Stimulated activated CD4-positive, alpha-beta T cell treated with anti-CD3 and anti-CD28 coated beads, Interleukin-4, amount 100 ng/mL, for 48 hours (primary cell): ENCODE results near the gene ICA1.

Experiments used
- DNase-seq, 2 donors: peaks; one replicate each; pipeline ENCODE4 v3.0.0-alpha.2; 2020; ENCODE audit warnings: low read depth in 2 of 2

The ICA1 gene

DNA sequence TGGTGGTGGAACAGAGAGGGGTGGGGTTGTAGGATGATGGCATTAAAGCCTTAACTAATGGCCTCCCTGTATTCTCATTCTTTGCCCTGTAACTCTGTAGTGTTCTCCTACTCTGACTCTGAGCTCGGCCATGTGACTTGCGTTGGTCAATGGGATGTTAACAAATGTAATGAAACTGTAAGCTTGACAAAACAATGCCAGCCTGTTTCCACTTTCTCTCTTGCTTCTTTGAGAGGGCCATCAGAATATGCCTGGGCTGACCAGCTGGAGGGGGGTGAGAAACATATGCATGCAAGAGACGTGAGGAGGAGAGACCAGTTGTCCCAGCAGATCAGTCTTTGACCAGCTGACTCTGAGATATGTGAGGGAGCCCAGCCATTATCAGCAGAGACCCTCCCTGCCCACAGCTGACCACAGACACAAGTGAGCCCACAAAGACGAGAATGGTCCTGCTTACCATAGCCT, 100.6 kb downstream of the ICA1 start:
- no peak for DNase-seq

DNA sequence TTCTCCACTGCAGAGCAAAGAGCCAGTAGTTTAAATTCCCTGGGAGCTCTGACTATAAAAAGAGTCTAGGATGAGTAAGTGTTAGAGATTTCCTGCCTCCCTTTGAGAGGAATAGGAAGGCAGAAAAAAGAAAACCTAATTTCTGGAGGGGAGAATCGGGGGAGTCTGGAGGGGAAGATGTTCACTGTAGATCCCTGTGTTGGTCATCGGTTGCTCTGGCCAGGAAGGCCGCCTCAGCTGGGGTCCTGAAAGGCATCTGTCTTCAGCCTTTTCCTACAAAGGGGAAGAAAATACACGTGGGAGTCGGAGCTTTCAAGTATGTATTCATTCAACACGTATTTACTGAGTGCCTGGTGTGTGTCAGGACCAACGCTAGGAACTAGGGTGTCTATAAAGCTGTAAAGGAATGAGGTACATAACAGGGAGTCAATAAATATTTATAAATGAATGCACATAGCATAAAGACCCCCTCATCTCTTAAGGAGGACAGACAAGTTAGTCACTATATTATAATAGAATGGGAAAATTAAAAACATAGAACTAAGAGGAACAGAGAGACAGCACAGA, 101.1 kb downstream of the ICA1 start:
- no peak for DNase-seq

DNA sequence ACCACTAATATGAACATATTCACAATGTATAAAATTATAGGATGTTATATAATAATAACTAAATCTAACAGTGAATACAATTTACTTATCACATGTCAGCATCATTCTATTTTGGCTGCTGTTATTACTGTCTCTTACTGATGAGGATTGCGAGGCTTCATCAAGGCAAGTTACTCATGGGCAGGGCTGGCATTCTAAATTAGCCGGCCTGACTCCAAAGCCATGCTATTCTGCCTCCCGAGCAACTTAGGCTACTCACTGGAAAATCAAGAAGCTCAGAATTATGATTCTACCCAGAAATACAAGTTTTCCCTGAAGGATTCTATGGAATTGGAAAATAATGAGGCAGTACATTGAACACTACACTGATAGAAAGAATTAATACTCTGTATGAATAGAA, 101.7 kb downstream of the ICA1 start:
- no peak for DNase-seq

DNA sequence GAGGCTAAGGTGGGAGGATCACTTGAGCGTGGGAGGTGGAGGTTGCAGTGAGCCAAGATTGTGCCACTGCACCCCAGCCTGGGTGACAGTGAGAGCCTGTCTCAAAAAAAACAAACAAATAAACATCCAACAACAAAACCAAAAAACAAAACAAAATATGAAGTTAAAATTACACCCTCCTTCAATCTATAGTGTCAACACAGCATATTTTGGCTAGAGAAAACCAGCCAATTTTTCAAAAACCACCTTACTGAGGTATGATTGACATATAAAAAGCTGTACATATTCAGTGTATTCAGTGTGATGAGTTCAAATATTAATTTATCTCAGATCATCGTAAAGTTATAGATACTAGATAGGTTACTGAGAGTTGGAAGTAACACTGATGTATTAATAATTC, 102.4 kb downstream of the ICA1 start:
- no peak for DNase-seq

DNA sequence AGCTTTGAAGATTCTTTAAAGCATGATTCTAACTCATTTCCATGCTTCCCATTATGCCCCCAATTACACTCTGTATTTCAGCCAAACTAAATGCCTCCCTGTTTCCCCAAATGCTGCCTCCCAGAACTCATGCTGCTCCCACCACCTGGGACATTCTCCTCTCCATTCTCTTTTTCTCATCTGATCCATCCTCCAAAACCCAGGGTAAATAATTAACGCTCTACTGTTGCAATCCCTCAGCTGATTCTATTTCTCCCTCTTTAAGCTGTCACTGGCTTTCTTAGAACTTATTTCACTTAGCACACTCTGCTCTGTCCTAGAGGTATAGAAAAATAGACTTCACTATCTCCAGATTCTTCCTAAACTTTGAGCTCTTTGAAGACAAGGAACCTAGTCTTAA, 104.7 kb downstream of the ICA1 start:
- no peak for DNase-seq

DNA sequence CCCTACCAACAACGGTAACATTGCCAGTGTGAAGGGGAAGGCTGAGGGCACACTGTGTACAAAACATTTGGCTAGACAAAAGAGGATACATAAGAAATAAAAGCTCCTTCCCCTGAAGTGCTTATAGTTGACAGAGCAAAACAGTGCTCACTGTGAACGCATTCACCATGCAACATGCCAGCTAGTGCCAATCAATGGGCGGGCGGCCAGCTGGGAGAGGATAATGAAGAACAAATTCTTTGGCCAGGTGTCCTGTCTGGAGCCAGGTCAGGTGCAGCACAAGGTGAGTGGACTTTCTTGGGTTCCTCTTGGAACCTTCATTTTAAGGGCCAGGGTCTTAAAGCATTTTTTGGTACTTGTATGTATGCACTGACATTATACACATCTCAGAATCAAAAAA, 106.1 kb downstream of the ICA1 start:
- DNase-seq, result no peak

DNA sequence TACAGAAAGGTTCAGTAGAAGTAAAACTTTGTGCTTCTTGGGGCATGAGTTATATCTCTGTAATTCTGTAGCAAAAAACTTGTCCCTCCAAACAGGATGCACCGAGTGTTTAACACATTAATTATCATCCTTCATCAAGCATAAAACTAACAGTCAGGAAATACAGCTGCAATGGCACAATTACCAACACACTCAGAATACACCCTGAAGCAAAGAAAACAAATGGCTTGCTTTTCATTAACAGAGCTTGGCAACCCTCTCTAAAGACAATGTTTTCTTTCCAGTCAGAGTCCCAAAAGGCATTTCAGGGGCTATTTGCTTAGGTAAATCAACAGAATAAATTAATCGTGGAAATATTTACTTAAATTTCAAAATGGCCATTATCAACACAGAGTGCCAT, 107.7 kb downstream of the ICA1 start:
- DNase-seq, result no peak

DNA sequence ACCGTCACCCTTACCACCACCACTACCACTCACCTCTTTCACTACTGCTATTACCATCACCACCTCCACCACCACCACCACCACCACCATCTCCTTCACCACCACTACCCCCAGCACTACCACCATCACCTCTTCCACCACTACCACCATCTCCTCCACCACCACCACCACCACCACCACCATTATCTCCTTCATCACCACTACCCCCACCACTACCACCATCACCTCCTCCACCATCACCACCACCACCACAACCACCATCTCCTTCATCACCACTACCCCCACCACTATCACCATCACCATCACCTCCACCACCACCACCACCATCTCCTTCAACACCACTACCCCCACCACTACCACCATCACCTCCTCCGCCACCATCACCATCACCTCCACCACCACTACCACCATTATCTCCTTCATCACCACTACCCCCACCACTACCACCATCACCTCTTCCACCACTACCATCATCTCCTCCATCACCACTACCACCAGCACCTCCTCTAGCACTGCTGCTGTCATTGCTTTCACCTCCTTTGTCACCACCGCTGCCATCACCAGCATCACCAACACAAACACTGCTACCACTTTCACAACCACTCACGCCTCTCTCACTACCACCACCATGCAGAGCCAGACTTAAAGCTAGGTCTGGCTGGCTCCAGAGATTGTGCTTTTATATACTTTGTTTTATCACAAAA, 109.3 kb downstream of the ICA1 start:
- DNase-seq, result no peak

DNA sequence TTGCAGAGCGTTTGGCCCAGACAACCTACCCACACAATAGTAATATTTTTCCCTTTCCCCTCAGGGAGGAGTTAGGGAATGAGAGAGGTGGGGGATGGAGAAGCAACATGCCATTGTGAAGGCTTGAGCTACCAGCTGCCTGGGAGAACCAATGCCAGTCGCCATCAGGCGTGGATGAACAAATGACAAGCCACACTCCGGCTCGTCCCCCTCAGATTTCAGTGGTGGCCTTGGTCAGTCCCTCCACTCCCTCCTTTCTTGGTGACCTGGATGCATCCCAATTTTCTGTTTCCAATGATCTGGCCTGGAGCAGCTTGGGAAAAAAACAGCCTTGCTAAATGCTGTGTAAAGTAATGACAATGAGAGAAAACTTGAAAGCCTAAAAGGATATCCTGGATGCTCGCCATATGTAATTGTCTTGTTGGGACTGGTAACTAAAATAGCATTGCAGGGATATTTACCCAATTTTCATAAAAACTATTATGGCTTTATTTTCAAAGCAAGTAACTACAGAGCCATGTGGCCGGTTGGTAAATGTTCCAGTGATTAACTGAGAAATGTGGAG, 110.7 kb downstream of the ICA1 start:
- DNase-seq, result no peak

DNA sequence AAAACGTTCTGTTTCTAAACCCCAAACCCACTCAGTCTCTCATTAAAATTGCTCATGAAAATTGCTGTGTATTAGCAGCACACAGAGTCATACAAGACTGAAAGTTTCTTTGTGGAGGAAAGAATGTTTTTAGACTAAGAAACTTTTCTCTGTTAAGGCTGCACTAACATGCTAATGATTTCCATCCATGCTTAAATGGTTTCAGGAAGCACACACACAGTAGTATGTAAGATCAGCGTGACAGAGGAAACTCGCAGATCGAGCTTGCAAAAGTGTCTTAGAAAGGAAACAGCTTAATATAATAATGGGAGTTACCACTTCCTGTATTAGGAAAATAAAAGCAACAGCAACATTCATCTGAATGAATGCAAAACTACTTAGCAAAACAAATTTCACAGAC, 112.7 kb downstream of the ICA1 start:
- no peak for DNase-seq

DNA sequence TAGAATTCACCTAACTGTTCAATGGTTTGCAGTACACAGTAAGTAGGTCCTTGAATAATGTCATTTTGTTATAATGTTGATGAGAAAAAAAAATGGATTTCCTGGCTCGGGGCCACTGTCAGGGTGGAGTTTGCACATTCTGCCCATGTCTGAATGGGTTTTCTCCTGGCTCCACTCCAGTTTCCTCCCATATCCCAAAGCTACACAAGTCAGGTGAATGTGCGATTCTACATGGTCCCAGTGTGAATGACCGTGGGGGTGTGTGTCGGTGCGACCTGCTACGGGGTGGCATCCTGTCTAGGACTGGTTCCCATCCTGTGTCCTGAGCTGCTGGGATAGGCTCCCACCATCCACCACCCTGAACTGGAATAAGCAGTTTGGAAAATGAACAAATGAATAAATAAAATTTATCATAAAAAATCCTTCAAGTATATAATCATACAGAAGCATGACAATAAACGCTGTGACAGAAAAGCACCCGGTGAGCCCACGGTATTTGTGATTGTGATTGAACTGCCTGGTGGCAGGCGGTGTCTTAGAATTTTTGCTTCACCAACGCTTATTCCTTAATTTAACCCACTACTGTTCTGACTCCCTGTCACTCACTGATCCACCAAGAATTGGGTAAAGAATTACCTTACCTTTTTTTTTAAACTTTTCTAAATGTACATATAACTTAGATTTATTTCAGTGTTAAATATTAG, 114.1 kb downstream of the ICA1 start:
- no peak for DNase-seq

DNA sequence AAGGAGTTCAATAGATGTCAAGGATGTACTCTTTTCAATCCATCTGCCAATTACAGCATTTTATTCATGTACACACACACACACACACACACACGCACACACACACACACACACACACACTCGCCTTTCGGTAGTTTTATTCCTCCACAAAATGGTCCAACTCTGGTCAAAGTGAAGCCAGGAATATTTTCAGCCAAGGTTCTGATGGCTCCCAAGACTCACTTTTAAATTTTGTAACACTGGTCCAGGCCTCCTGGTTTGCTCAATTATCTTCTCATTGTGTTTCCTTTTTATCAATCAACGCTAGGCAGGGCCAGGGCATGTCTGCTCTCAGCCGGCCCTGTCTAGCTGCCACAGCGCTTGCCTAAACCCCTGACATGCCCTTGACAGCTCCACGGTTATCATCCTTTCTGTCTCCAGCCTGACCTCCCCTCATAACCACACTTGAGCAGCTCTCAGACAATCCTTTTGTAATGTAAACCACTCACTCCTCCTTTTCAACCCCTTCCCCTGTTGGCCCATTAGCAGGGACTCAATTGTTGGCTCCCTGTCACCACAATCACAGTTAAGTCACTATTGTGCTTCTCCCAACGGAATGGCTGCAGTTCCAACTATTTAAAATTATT, 115.1 kb downstream of the ICA1 start:
- no peak for DNase-seq

DNA sequence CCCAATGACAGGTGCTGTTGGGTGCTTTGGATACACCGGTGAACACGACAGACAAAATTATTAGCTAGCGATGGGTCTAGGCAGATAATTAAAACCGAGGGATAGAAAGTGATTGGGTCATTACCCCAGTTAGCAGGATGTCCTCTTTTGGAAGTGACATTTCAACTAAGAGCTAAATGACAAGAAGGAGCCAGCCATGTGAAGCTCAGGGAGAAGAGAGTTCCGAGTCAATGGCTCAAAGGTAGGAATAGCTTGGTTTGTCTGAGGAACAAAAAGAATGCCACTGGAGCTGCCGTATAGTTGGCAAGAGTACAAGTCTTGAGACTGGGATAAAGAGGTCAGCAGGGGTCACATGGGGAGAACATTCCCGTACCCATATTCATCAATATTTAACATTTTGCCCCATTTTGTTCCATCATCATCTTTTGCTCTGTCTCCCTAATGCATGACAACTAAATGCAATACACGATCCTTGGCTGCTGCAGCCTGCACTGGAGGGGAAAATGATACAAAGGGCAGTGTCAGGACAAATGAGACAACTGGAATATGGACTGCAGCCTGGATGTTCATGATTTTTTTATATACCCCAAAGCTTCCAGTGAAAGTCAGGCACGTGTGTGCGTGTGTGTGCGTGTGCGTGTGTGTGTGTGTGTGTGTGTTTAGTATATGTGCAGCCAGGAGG, 115.7 kb downstream of the ICA1 start:
- DNase-seq, result no peak

DNA sequence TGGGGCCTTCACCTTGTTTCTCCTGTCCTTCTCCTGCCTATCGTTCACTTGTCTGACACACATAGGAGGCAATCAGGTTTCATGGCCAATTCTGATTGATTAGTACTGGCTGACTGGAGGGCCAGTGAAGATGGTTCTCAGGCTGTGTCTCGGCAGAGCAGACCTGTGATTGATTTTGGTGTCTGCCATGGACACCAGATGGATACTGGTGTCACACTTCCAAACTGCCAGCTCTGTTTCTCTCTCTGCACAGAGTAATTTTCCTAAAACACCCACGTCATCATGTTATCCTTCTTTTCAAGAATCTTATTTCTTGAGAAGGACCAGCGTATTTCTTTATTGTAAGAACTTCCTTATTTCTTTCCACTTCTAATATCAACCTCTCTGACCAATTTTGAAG, 117.1 kb downstream of the ICA1 start:
- DNase-seq, result no peak

DNA sequence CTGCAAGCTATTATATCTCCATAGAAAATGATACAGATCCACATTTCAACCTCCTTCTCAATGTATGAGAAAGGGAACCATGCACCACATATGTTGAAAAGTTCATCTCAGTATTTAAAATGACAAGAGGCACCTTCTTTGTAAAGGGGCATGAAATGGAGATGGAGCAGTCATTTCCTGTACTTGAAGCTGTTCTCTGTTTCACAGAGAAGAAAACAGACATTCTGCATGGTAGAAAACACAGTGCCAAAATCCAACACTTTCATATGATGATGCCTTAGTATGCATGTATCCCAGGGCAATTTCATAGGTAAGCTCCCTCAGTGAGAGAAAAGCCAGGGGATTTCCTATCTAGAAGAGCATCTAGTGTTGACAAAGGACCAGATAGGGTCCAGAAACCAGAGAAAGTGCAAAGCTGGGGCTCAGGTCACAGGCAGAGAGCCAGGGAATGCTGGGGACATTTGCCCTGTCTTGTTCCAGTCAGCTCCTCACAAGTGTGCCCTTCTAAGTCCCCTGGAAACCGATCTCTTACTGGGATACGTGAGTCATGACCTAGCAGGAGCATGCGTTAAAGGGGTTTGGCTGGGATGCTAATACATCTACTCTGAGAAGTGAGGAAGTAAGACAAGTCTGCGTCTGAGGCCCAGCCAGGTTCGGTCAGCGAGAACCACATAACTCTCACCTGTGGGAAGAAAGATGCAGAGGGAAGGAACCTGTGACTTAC, 118.7 kb downstream of the ICA1 start:
- no peak for DNase-seq

DNA sequence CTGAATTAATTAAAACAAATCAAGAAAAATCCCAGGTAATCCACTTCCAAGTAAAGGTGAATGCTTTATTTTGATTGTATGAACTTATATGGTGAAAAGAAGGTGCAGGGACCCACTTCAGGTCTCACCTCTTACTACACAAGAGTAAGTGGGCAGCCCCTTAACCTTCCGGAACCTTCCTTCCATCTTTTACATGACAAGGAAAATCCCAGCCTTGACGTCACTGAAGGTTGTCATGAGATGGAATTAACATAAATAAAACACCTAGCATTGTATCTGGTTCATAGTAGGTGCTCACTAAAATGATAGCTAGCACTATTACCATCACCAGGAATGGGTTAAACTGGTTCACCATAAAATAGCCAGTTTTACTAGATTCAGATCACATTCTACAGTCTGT, 119.5 kb downstream of the ICA1 start:
- DNase-seq, result no peak

DNA sequence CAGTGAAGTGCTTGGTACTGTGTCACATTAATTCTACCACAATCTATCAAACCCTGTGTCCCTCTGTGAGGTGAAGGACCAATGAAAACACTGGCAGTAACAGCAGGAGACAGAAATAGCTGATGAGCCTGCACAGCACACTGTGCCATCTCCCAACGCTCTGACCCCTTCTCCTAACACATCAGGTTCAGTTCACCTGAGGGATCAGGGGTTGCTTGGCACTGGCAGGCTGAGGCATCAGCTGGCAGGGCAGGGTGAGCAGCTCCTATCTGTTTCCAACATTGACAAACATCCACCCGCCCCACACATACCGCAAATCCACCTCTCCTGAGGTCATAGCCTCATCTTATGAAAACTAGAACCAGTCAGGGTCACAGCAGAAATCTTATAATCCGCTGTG, 120.9 kb downstream of the ICA1 start:
- DNase-seq, result no peak

DNA sequence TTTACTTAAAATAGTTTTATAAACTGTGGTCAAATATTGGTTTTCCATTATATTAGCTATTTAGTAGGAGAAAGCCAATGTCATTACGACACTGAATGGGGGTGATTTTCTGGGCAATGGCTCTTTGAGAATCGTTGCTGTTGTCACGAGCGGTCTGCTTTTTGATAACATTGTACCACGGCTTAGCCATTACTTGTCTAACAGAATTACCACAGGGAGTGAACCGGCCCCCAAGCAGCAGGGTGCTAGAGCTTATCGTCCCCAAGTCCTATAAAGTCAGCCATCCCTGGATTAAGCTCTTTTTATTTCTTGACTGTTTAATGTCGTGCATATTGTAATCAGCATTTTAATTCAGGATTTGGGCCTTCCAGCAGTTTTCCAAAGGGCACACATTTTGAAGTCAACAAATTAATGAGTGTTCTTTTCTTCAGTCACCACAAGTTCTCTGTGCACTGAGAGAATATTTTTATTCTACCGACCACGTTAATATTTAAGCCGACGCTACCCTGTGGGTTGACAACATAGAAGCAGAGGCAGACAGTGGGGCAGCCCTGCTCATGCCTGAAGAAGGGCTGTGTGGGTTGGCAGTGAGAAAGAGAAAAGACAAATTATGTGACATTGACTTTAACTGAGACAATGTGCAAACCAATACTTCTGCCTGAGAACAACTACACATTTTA, 125.8 kb downstream of the ICA1 start:
- DNase-seq, result no peak

DNA sequence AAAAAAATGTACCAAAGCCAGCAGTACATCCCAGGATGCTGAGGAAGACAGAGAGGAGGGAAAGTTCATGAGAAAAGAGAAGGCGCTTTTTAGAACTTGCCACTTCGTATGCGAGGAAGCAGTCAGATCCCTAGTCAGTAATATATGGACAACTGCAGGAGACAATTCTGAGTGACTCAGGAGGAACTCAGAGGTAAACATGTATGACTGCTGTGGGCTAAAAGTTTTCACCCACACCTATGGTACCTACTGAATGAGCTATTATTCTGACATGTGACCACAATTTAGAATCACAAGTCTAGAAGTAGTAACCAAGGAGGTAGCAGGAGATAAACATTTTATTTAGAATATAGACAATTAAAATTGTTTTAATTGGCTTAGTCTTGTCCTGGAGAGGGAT, 126.5 kb downstream of the ICA1 start:
- DNase-seq, result no peak

DNA sequence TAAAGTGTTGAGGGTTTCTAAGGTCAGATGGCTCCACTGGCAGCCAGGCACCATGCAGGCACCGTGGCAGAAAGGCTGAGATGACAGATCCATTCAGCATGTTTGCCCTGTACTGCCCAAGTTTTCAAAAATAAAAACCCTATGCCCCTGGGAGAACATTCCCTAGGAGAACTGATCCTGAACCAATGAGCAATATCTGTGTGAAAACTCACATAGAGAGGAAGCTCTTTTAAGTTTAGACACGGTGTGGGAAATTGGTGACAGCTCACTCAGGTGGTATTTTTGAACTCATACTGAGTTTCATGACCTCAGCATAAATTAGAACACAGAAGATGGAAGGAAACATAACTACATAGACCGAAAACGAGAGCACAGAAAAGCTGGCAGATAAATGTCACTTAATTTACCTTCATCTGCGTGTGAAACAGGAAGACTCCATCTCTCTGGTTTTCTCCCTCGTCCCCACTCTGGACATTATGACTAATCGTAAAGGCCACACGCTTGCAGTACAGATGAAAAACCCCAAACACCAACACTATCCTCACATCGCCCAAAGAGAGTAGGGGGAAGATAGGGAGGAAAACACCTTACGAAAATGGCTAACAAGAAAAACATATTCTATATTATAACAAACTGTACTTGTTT, 127.8 kb downstream of the ICA1 start:
- no peak for DNase-seq
